ENCODE measurements around the gene POLDIP2. TPM values are rescaled to one million over a fixed set of nuclear protein-coding genes. Genes with fewer than 3 reads are reported as not detected.
A peak's percentile ranks its signal among the peaks of the same experiment; 100 is the strongest.

Gene POLDIP2
- total and polyA plus RNA-seq, 2 donors (not counting 3 experiments of a cell fraction or from before 2014, with no cell fraction given) = 82.6 to 85.2 TPM

GRCh38 chr17:28371245-28372202, 14.2 kb upstream of the POLDIP2 start, which contains the start of gene SARM1:
Gene SARM1 (plus strand): TSS chr17:28371694. CDS start chr17:28372033, 339 bp downstream.
- Histone ChIP-seq H3K4me2 (ENCODE audit: insufficient read depth, low read length) (peak within 1 kb of the TSS; percentile 80), H3K79me2 (ENCODE audit: control insufficient read depth, insufficient read depth, low read length) (no peaks in the 10 kb centered on the region), H4K20me1 (replicated peaks; ENCODE audit: control insufficient read depth, extremely low read depth, insufficient read depth, low read length) (no peaks in the 10 kb centered on the region), H3K36me3 (ENCODE audit: control insufficient read depth in 2 of 2, extremely low read depth in 1 of 2, insufficient read depth in 2 of 2, low read length in 2 of 2) (no peaks in the 10 kb centered on the region), H3K4me3 (replicated peaks in 1 of 3; ENCODE audit: insufficient read depth in 1 of 3, low read depth in 1 of 3, low read length in 3 of 3) (peak within 1 kb of the TSS; percentile 35 to 52 (median 45)), H3K9me1 (replicated peaks; ENCODE audit: control insufficient read depth, extremely low read depth, insufficient read depth, low read length) (no peaks in the 10 kb centered on the region), H3K9ac (replicated peaks; ENCODE audit: extremely low read depth, insufficient read depth, low read length) (no peak within 1 kb of the TSS), H3K4me1 (ENCODE audit: control insufficient read depth, extremely low read depth, insufficient read depth, low read length) (peaks cover 13% of the 10 kb centered on the region), H3K9me3 (replicated peaks; ENCODE audit: control insufficient read depth, insufficient read depth, low read length) (no peaks in the 10 kb centered on the region), H3K27me3 (ENCODE audit: control insufficient read depth in 2 of 2, insufficient read depth in 2 of 2, low read length in 2 of 2) (no peaks in the 10 kb centered on the region), H2AFZ (ENCODE audit: low read depth, low read length) (peak within 1 kb of the TSS; percentile 45), H3K27ac (ENCODE audit: insufficient read depth, low read depth, low read length) (no peak within 1 kb of the TSS)
- intact Hi-C loops (cut with micrococcal nuclease) = no loop called here
- CTCF ChIA-PET = interaction anchor here (6.7 kb wide), 1 partner anchor 45 kb away, joined by 36 read pairs; no protein-coding TSS in a partner anchor
- TF ChIP-seq POLR2A (IDR thresholded peaks at IDR 0.05; ENCODE audit: low read depth, low read length) = no peak
- peak; percentile 75 for TF ChIP-seq MAX (IDR thresholded peaks at IDR 0.05; ENCODE audit: insufficient read depth, insufficient read length)
- no peak for TF ChIP-seq POLR2AphosphoS5 (IDR thresholded peaks at IDR 0.05; ENCODE audit: insufficient read depth, low read depth, low read length)
- peak; percentile 88 for DNase-seq (ENCODE audit: low read depth, low spot score)
- no TSS peak for BruUV-seq (replicated peaks)
- POLR2A ChIA-PET = interaction anchor here (0.6 to 1.6 kb wide), 2 partner anchors 25 to 36 kb away, joined by 3 to 4 read pairs; partner anchors contain the start of genes IFT20 and TNFAIP1
- FAIRE-seq = peak; percentile 86
- dilution Hi-C loops (cut with MboI; ENCODE audit: extremely low pct_ligation_motif_present, low sequenced_read_pairs) = no loop called here

GRCh38 chr17:28370744-28371103, 13.4 kb upstream of the POLDIP2 start:
- dilution Hi-C loops (cut with MboI; ENCODE audit: extremely low pct_ligation_motif_present, low sequenced_read_pairs) (no loop called here), intact Hi-C loops (cut with micrococcal nuclease) (loop anchor here (1.0 kb wide), 1 partner anchor 13 kb away; the partner anchor contains the start of gene POLDIP2)
- FAIRE-seq (no peak), DNase-seq (ENCODE audit: low read depth, low spot score) (no peak)
- peaks cover 13% of the 10 kb centered on the region for H3K4me1 ChIP-seq (ENCODE audit: control insufficient read depth, extremely low read depth, insufficient read depth, low read length)
- no peak overlapping the region for H3K4me3 ChIP-seq (replicated peaks in 1 of 3; ENCODE audit: insufficient read depth in 1 of 3, low read depth in 1 of 3, low read length in 3 of 3)
- no peak overlapping the region for H3K27ac ChIP-seq (ENCODE audit: insufficient read depth, low read depth, low read length)
- peak overlapping the region; percentile 74 for H3K4me2 ChIP-seq (ENCODE audit: insufficient read depth, low read length)
- no peak overlapping the region for H3K9ac ChIP-seq (replicated peaks; ENCODE audit: extremely low read depth, insufficient read depth, low read length)
- no peaks in the 10 kb centered on the region for H3K9me1 ChIP-seq (replicated peaks; ENCODE audit: control insufficient read depth, extremely low read depth, insufficient read depth, low read length)
- H3K36me3 ChIP-seq (ENCODE audit: control insufficient read depth in 2 of 2, extremely low read depth in 1 of 2, insufficient read depth in 2 of 2, low read length in 2 of 2) = no peaks in the 10 kb centered on the region
- H3K79me2 ChIP-seq (ENCODE audit: control insufficient read depth, insufficient read depth, low read length) = no peaks in the 10 kb centered on the region
- no peak overlapping the region for H2AFZ ChIP-seq (ENCODE audit: low read depth, low read length)
- no peaks in the 10 kb centered on the region for H3K9me3 ChIP-seq (replicated peaks; ENCODE audit: control insufficient read depth, insufficient read depth, low read length)
- H4K20me1 ChIP-seq (replicated peaks; ENCODE audit: control insufficient read depth, extremely low read depth, insufficient read depth, low read length) = no peaks in the 10 kb centered on the region
- CTCF ChIA-PET = interaction anchor here (6.7 kb wide), 1 partner anchor 46 kb away, joined by 36 read pairs; no protein-coding TSS in a partner anchor
- POLR2A ChIA-PET = interaction anchor here (1.6 kb wide), 1 partner anchor 24 kb away, joined by 4 read pairs; no protein-coding TSS in a partner anchor
- no TSS peak for BruUV-seq (replicated peaks)
- H3K27me3 ChIP-seq (ENCODE audit: control insufficient read depth in 2 of 2, insufficient read depth in 2 of 2, low read length in 2 of 2) = no peaks in the 10 kb centered on the region
- TF ChIP-seq MYC (IDR thresholded peaks at IDR 0.05; ENCODE audit: low read depth, low read length) (no peak), EZH2 (IDR thresholded peaks at IDR 0.05; ENCODE audit: borderline replicate concordance, low read depth, low read length, severe bottlenecking) (no peak), MAX (IDR thresholded peaks at IDR 0.05; ENCODE audit: insufficient read depth, insufficient read length) (no peak), POLR2AphosphoS5 (IDR thresholded peaks at IDR 0.05; ENCODE audit: insufficient read depth, low read depth, low read length) (no peak), CTCF (IDR thresholded peaks at IDR 0.05; ENCODE audit: extremely low read depth in 1 of 2, insufficient read depth in 1 of 2, low read depth in 1 of 2, low read length in 2 of 2) (no peak), JUN (IDR thresholded peaks at IDR 0.05; ENCODE audit: borderline replicate concordance, insufficient read depth, insufficient read length, low read depth) (no peak), GATA2 (IDR thresholded peaks at IDR 0.05; ENCODE audit: insufficient read depth, insufficient read length, low read depth, low read length) (no peak)

All from endothelial cell of umbilical vein (primary cell).